Lower lobe of right lung (tissue), 2 donors: Measurements from ENCODE around the gene NAA16. TPM values are rescaled to one million over a fixed set of nuclear protein-coding genes. Genes with fewer than 3 reads are reported as not detected.

Experiments used
- ATAC-seq, 2 donors: fragments of 200-7000 bp; cut with Tn5 transposase; one replicate each; pipeline ENCODE4 v1.9.1; 2020 to 2022; ENCODE audit warnings: mild to moderate bottlenecking in 2 of 2, moderate library complexity in 2 of 2
- DNase-seq: peaks from one replicate; pipeline ENCODE4 v3.0.0-alpha.2; 2020
- H3K27ac ChIP-seq: fragments of 200-600 bp; one replicate; pipeline ENCODE4 v1.8.0; 2022
- H3K27me3 ChIP-seq: fragments of 200-600 bp; one replicate; pipeline ENCODE4 v1.8.0; 2022; ENCODE audit warnings: low read depth
- H3K36me3 ChIP-seq: fragments of 200-600 bp; one replicate; pipeline ENCODE4 v1.8.0; 2022; ENCODE audit warnings: mild to moderate bottlenecking
- H3K4me1 ChIP-seq: fragments of 200-600 bp; one replicate; pipeline ENCODE4 v1.8.0; 2022
- H3K4me3 ChIP-seq: fragments of 200-600 bp; one replicate; pipeline ENCODE4 v1.8.0; 2022; ENCODE audit warnings: mild to moderate bottlenecking
- H3K9me3 ChIP-seq: fragments of 200-600 bp; one replicate; pipeline ENCODE4 v1.8.0; 2022
- intact Hi-C: fragments of 100-400 bp; cut with DNase I; formaldehyde crosslinking; loops from one replicate; pipeline ENCODE4 v1.11.0; 2022
- total RNA-seq: library from RNA; stranded (reverse); fragmentation: NEBNext Ultra II Directional; extraction: Animal tissue kit (Norgen Biotek cat#: 25700); gene quantifications from one replicate; pipeline ENCODE4 v1.2.1, GENCODE V29; 2021
- TF ChIP-seq, protein P1 (sequence below): fragments of 200-600 bp; IDR thresholded peaks from one replicate; pipeline ENCODE4 v1.8.0; 2022; ENCODE audit warnings: antibody characterized with exemption, mild to moderate bottlenecking
- donor health status: DM: no; HTN: yes; CAD: no; lungs with severe emphysema.

Gene NAA16
- total RNA-seq, 1 donor from 2014 or later, result 14.9 TPM

- Histone ChIP-seq H3K27ac (no peak overlapping the region), H3K27me3 (no peaks in the 10 kb centered on the region), H3K9me3 (no peaks in the 10 kb centered on the region), H3K4me1 (peaks cover 7% of the 10 kb centered on the region), H3K4me3 (no peak overlapping the region), H3K36me3 (no peaks in the 10 kb centered on the region)
- ATAC-seq, result no peak
- intact Hi-C loops, result no loop called here
- TF ChIP-seq, protein P1, sequence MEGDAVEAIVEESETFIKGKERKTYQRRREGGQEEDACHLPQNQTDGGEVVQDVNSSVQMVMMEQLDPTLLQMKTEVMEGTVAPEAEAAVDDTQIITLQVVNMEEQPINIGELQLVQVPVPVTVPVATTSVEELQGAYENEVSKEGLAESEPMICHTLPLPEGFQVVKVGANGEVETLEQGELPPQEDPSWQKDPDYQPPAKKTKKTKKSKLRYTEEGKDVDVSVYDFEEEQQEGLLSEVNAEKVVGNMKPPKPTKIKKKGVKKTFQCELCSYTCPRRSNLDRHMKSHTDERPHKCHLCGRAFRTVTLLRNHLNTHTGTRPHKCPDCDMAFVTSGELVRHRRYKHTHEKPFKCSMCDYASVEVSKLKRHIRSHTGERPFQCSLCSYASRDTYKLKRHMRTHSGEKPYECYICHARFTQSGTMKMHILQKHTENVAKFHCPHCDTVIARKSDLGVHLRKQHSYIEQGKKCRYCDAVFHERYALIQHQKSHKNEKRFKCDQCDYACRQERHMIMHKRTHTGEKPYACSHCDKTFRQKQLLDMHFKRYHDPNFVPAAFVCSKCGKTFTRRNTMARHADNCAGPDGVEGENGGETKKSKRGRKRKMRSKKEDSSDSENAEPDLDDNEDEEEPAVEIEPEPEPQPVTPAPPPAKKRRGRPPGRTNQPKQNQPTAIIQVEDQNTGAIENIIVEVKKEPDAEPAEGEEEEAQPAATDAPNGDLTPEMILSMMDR, result no peak
- DNase-seq, result no peak
These were observed 4.6 kb upstream of the NAA16 start for GRCh38 chr13:41306271-41307145.

DNA sequence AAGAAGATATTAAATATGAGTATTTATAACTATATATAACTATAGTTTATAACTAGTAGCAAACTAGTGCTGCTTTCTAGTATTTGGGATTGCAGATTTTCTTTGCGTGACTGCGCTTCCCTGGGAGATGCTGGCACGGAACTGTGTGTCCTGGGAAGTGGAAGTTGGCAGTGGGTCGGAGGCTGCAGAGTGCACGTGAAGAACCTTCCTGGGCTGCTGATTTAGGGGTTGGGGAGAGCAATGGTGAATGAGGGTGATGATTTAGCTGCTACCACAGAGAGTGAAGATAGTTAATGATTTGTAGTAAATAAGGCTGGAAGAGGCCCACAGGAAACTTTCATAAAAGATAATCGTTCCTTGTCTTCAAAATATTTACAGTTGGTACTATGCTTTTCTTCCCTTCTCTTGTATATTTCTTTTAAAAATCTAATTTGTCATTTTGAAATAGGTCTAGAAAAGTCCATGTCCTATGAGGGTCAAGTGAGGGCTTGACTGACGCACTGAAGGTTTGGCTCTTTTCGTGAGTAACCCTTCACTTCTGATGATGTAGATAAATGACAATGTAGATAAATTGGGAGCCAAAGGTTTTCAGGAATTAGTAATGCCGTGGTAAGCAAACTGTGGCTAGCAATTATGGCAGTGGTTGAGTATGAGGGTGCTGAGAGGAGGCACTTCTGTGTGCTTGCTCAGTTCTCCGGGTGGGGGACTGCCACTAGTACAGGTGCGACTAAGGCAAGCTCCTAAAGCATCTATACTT lies 3.0 kb upstream of the NAA16 start:
- Histone ChIP-seq H3K36me3 (no peaks in the 10 kb centered on the region), H3K27me3 (no peaks in the 10 kb centered on the region), H3K27ac (no peak overlapping the region), H3K4me1 (peaks cover 14% of the 10 kb centered on the region), H3K4me3 (no peak overlapping the region), H3K9me3 (no peaks in the 10 kb centered on the region)
- intact Hi-C loops, result no loop called here
- TF ChIP-seq, protein P1, result no peak
- ATAC-seq, result no peak
- no peak for DNase-seq

DNA sequence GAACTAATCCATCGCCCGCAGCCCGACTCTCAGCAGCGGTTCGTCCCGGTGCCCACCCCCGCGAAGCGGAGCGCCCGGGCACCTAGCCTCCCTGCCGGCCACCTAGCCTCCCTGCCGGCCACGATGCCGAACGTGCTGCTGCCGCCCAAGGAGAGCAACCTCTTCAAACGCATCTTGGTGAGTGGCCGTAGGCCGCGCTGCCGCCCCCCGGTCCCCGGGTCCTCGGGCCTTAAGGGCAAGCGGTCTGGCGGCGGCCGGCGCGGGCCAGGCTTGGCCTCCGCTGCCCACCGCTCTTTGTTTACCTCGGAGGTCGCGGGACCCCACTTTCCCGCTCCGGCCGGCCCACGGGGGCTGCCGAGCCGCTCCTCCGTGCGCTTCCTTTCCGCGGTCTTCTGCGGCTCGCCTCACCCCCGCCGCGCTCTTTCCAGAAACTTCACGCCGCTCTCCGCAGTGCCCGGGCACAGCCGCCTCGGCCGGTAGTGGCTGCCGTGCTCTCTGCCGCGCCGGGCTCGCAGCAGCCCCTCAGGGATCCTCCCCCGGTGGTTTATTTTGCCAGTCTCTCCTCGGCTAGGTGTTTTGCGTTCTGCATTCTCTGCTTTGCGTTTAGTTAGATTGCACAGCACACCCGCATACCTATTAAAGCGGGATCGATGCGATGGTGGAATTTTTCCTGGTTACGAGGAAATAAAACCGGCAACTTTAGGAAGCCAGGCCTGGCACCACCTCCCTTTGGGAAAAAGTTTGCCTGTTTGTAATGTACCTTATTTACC lies 524 bp downstream of the NAA16 start:
- TF ChIP-seq, protein P1, result no peak
- ATAC-seq (peak; percentile 86 to 88), DNase-seq (peak; percentile 63)
- H3K27ac ChIP-seq, result peak overlapping the region; percentile 92
- H3K4me1 ChIP-seq, result peaks cover 35% of the 10 kb centered on the region
- H3K4me3 ChIP-seq, result peak overlapping the region; percentile 96
- H3K9me3 ChIP-seq, result no peaks in the 10 kb centered on the region
- intact Hi-C loops, result no loop called here
- H3K27me3 ChIP-seq, result no peaks in the 10 kb centered on the region
- no peaks in the 10 kb centered on the region for H3K36me3 ChIP-seq

DNA sequence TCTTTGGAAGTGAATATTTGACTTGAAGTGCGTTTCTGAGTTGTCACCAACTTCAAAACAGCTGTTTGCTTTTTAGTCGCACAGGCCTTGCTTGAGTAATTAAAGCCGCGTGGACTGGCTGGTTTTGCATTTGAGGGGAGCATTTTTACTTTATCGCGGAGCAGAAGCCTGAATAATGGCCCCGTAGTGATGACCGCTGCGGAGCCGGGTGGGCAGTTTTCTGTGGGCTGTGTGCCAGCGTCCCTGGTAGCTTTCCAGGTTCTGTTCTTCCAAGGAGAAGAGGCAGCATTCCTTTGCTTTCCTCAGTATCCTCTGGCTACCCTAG lies 1.1 kb downstream of the NAA16 start:
- intact Hi-C loops, result no loop called here
- Histone ChIP-seq H3K27ac (peak overlapping the region; percentile 92), H3K4me1 (peaks cover 35% of the 10 kb centered on the region), H3K27me3 (no peaks in the 10 kb centered on the region), H3K36me3 (no peaks in the 10 kb centered on the region), H3K4me3 (peak overlapping the region; percentile 96), H3K9me3 (no peaks in the 10 kb centered on the region)
- peak; percentile 14 to 47 for ATAC-seq
- TF ChIP-seq, protein P1, result no peak
- DNase-seq, result peak; percentile 55

- Histone ChIP-seq H3K4me3 (peak overlapping the region; percentile 96), H3K4me1 (peaks cover 35% of the 10 kb centered on the region), H3K27me3 (no peaks in the 10 kb centered on the region), H3K36me3 (no peaks in the 10 kb centered on the region), H3K9me3 (no peaks in the 10 kb centered on the region), H3K27ac (no peak overlapping the region)
- TF ChIP-seq, protein P1, result no peak
- ATAC-seq (no peak), DNase-seq (no peak)
- intact Hi-C loops, result no loop called here
These were observed 2.0 kb downstream of the NAA16 start for GRCh38 chr13:41313117-41313516.
